ENCODE measurements around the gene ITPR3. TPM values are rescaled to one million over a fixed set of nuclear protein-coding genes. Genes with fewer than 3 reads are reported as not detected.

The ITPR3 gene
- total RNA-seq, 1 experiment from 2014 or later: 103 TPM

DNA sequence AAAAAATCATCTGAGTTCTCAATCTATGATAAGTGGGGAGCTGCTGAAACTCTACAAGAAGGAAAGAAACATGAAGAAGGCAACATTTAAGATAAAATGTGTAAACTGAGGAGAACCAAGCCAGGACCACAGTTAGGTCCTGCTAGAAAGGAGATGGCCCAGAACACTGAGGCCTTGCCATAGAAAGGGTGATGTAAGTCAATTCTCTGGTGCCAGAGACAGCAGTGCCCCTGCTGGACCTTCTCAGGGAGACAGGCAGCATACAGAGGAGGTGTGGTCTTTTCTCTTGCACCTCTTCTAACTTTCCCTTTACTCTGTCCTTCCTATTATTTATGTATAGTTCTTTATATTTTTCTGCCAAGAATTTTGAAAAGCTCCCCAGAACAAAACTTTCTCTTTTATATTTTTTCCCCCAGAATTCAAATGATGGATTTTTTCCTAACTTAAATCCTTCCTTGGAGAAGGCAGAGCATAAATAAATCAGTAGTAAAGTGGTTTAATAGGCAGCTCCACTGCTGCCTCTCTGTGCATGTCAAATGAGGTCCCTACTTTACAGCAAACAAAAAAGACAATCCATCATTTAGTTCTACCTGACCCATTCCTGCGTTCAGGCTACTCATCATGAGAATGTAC, 81.3 kb downstream of the ITPR3 start:
- no peak overlapping the region for H2AFZ ChIP-seq (ENCODE audit: low read depth, low read length, poor library complexity, severe bottlenecking)
- H3K9ac ChIP-seq (ENCODE audit: low read length): no peak overlapping the region
- ChIA-PET CTCF (interaction anchor here (1.0 to 2.5 kb wide), 2 partner anchors 9 kb away, joined by 4 to 12 read pairs; partner anchors contain the start of gene UQCC2), POLR2A (interaction anchor here (1.5 kb wide), 1 partner anchor 9 kb away, joined by 3 read pairs; the partner anchor contains the start of gene UQCC2), RAD21 (ENCODE audit: low non-redundant PET in 1 of 2, low total read pairs in 2 of 2, uncharacterized antibody in 2 of 2, unreplicated experiment in 2 of 2) (no interaction called here)
- H3K9me2 ChIP-seq (ENCODE audit: insufficient read depth): no peaks in the 10 kb centered on the region
- H3K27ac ChIP-seq (ENCODE audit: low read depth, low read length): no peak overlapping the region
- no peak overlapping the region for H3K4me2 ChIP-seq (ENCODE audit: low read length)
- peak; percentile 37 for DNase-seq (ENCODE audit: low read depth, low spot score)
- no peaks in the 10 kb centered on the region for H3K27me3 ChIP-seq (ENCODE audit: insufficient read depth, low read length)
- TF ChIP-seq CEBPB (IDR thresholded peaks at IDR 0.05; ENCODE audit: low read depth): no peak
- TF ChIP-seq RAD21 (IDR thresholded peaks at IDR 0.05; ENCODE audit: low read depth): peak; percentile 45
- TF ChIP-seq, protein P1, sequence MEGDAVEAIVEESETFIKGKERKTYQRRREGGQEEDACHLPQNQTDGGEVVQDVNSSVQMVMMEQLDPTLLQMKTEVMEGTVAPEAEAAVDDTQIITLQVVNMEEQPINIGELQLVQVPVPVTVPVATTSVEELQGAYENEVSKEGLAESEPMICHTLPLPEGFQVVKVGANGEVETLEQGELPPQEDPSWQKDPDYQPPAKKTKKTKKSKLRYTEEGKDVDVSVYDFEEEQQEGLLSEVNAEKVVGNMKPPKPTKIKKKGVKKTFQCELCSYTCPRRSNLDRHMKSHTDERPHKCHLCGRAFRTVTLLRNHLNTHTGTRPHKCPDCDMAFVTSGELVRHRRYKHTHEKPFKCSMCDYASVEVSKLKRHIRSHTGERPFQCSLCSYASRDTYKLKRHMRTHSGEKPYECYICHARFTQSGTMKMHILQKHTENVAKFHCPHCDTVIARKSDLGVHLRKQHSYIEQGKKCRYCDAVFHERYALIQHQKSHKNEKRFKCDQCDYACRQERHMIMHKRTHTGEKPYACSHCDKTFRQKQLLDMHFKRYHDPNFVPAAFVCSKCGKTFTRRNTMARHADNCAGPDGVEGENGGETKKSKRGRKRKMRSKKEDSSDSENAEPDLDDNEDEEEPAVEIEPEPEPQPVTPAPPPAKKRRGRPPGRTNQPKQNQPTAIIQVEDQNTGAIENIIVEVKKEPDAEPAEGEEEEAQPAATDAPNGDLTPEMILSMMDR (IDR thresholded peaks at IDR 0.05 in 2 of 3, conservative IDR thresholded peaks at IDR 0.05 in 1 of 3; ENCODE audit: borderline replicate concordance in 1 of 3, insufficient read depth in 1 of 3, low read depth in 2 of 3, low read length in 2 of 3): peak; percentile 30 to 75 (median 64); a peak in 5 of 6 replicates
- BruUV-seq (replicated peaks): no TSS peak
- no peak overlapping the region for H3K4me3 ChIP-seq (replicated peaks in 1 of 2; ENCODE audit: low read depth in 1 of 2, low read length in 2 of 2)
- no peaks in the 10 kb centered on the region for H3K9me3 ChIP-seq (ENCODE audit: control insufficient read depth in 1 of 2, insufficient read depth in 1 of 2, low read depth in 1 of 2, low read length in 2 of 2)
- peaks cover 18 to 46% of the 10 kb centered on the region in 2 experiments for H3K36me3 ChIP-seq (ENCODE audit: control insufficient read depth in 1 of 2, insufficient read depth in 2 of 2, low read length in 2 of 2)
- peaks cover 0 to 6% of the 10 kb centered on the region in 2 experiments; a peak in 2 of 4 replicates for H3K4me1 ChIP-seq (ENCODE audit: control insufficient read depth in 1 of 2, insufficient read depth in 2 of 2, low read length in 2 of 2)
- peaks cover 12% of the 10 kb centered on the region; the same call in 1 of the 2 replicates for H3K79me2 ChIP-seq (ENCODE audit: insufficient read depth, low read length)
- intact Hi-C loops (cut with micrococcal nuclease): no loop called here
- peak; percentile 83 for ATAC-seq
- H4K20me1 ChIP-seq (ENCODE audit: insufficient read depth): no peaks in the 10 kb centered on the region

DNA sequence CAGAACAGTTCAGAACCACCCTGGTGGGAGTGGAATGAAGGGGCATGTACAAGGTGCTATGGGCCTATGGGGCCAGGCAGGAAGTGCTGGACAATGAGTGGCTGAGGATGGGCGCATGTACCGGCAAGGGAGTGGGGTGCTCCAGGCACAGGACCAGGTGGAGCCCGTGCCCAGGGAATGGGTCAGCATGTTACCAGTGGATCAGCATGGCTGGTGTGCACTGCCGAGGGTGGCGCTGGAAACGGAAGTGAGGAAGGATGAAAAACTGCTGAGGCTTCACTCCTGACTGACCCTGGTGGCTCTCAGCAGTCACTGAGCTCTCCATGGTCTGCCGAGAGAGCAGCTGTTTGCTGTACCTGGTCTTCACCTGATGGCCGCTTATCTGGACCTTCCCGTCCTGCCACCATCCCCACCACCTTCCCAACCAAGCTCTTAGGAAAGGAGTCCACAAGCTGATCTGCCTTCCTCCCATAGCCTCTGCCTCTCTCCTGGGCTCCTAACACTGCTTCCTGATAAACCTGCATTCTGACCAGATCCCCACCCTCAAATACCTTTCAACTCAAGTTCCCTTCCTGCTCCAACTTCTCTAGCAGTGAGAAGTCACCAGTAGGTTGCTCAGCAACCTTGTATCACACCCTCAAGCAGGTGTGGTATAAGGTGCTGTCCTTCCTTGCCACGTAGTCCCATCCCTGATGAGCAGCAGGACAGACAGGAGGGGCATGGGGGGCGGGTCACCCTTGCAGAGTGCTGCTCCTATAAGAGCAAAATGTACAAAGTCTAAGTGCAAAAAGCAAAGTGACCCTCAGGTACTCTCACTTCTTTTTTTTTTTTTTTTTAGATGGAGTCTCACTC, 83.3 kb downstream of the ITPR3 start:
- RAD21 ChIA-PET (ENCODE audit: low non-redundant PET in 1 of 2, low total read pairs in 2 of 2, uncharacterized antibody in 2 of 2, unreplicated experiment in 2 of 2): no interaction called here
- Histone ChIP-seq H2AFZ (ENCODE audit: low read depth, low read length, poor library complexity, severe bottlenecking) (no peak overlapping the region), H4K20me1 (ENCODE audit: insufficient read depth) (no peaks in the 10 kb centered on the region), H3K9me3 (ENCODE audit: control insufficient read depth in 1 of 2, insufficient read depth in 1 of 2, low read depth in 1 of 2, low read length in 2 of 2) (no peaks in the 10 kb centered on the region), H3K4me3 (replicated peaks in 1 of 2; ENCODE audit: low read depth in 1 of 2, low read length in 2 of 2) (no peak overlapping the region), H3K27ac (ENCODE audit: low read depth, low read length) (no peak overlapping the region), H3K9ac (ENCODE audit: low read length) (no peak overlapping the region), H3K36me3 (ENCODE audit: control insufficient read depth in 1 of 2, insufficient read depth in 2 of 2, low read length in 2 of 2) (peaks cover 8 to 47% of the 10 kb centered on the region in 2 experiments), H3K79me2 (ENCODE audit: insufficient read depth, low read length) (peaks cover 28% of the 10 kb centered on the region; the same call in 1 of the 2 replicates), H3K4me1 (ENCODE audit: control insufficient read depth in 1 of 2, insufficient read depth in 2 of 2, low read length in 2 of 2) (peaks cover 0 to 6% of the 10 kb centered on the region in 2 experiments; a peak in 2 of 4 replicates), H3K4me2 (ENCODE audit: low read length) (no peak overlapping the region), H3K9me2 (ENCODE audit: insufficient read depth) (no peaks in the 10 kb centered on the region), H3K27me3 (ENCODE audit: insufficient read depth, low read length) (no peaks in the 10 kb centered on the region)
- DNase-seq (ENCODE audit: low read depth, low spot score): no peak
- intact Hi-C loops (cut with micrococcal nuclease): no loop called here
- BruUV-seq (replicated peaks): no TSS peak
- ATAC-seq: no peak
- CTCF ChIA-PET: no interaction called here
- POLR2A ChIA-PET: no interaction called here
- TF ChIP-seq, protein P2, sequence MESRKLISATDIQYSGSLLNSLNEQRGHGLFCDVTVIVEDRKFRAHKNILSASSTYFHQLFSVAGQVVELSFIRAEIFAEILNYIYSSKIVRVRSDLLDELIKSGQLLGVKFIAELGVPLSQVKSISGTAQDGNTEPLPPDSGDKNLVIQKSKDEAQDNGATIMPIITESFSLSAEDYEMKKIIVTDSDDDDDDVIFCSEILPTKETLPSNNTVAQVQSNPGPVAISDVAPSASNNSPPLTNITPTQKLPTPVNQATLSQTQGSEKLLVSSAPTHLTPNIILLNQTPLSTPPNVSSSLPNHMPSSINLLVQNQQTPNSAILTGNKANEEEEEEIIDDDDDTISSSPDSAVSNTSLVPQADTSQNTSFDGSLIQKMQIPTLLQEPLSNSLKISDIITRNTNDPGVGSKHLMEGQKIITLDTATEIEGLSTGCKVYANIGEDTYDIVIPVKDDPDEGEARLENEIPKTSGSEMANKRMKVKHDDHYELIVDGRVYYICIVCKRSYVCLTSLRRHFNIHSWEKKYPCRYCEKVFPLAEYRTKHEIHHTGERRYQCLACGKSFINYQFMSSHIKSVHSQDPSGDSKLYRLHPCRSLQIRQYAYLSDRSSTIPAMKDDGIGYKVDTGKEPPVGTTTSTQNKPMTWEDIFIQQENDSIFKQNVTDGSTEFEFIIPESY (IDR thresholded peaks at IDR 0.05; ENCODE audit: extremely low read depth, insufficient replicate concordance, low read length): no peak
- TF ChIP-seq, protein P3, sequence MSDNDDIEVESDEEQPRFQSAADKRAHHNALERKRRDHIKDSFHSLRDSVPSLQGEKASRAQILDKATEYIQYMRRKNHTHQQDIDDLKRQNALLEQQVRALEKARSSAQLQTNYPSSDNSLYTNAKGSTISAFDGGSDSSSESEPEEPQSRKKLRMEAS (IDR thresholded peaks at IDR 0.05): no peak
- no peak for TF ChIP-seq EZH2phosphoT487 (IDR thresholded peaks at IDR 0.05; ENCODE audit: borderline replicate concordance)
- TF ChIP-seq, protein P4, sequence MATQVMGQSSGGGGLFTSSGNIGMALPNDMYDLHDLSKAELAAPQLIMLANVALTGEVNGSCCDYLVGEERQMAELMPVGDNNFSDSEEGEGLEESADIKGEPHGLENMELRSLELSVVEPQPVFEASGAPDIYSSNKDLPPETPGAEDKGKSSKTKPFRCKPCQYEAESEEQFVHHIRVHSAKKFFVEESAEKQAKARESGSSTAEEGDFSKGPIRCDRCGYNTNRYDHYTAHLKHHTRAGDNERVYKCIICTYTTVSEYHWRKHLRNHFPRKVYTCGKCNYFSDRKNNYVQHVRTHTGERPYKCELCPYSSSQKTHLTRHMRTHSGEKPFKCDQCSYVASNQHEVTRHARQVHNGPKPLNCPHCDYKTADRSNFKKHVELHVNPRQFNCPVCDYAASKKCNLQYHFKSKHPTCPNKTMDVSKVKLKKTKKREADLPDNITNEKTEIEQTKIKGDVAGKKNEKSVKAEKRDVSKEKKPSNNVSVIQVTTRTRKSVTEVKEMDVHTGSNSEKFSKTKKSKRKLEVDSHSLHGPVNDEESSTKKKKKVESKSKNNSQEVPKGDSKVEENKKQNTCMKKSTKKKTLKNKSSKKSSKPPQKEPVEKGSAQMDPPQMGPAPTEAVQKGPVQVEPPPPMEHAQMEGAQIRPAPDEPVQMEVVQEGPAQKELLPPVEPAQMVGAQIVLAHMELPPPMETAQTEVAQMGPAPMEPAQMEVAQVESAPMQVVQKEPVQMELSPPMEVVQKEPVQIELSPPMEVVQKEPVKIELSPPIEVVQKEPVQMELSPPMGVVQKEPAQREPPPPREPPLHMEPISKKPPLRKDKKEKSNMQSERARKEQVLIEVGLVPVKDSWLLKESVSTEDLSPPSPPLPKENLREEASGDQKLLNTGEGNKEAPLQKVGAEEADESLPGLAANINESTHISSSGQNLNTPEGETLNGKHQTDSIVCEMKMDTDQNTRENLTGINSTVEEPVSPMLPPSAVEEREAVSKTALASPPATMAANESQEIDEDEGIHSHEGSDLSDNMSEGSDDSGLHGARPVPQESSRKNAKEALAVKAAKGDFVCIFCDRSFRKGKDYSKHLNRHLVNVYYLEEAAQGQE (IDR thresholded peaks at IDR 0.05; ENCODE audit: low read depth): no peak
- no peak for TF ChIP-seq JUND (IDR thresholded peaks at IDR 0.05)
